ENCODE results near the gene PEX16.
"Not testable (repeated sequence)": the region's sequence is repeated elsewhere in the genome, so short reads cannot be mapped to it uniquely, and the experiment has no call there.

Gene PEX16

GRCh38 chr11:45905095-45905494 is 12.6 kb downstream of the PEX16 start:
- in situ Hi-C loops (cut with MboI; ENCODE audit: low pct_unique_long_range_greater_than_20kb, low sequenced_read_pairs, unreplicated experiment): no loop called here
- no peak for DNase-seq (ENCODE audit: low spot score)
- no peak for TF ChIP-seq CTCF (IDR thresholded peaks at IDR 0.05; ENCODE audit: extremely low read depth, insufficient read depth, missing control alignments)

GRCh38 chr11:45904309-45904915 is 13.3 kb downstream of the PEX16 start:
- in situ Hi-C loops (cut with MboI; ENCODE audit: low pct_unique_long_range_greater_than_20kb, low sequenced_read_pairs, unreplicated experiment): no loop called here
- DNase-seq (ENCODE audit: low spot score): no peak
- TF ChIP-seq CTCF (IDR thresholded peaks at IDR 0.05; ENCODE audit: extremely low read depth, insufficient read depth, missing control alignments): no peak

GRCh38 chr11:45902452-45903380 is 15.0 kb downstream of the PEX16 start:
- TF ChIP-seq CTCF (IDR thresholded peaks at IDR 0.05; ENCODE audit: extremely low read depth, insufficient read depth, missing control alignments): no peak
- in situ Hi-C loops (cut with MboI; ENCODE audit: low pct_unique_long_range_greater_than_20kb, low sequenced_read_pairs, unreplicated experiment): no loop called here

GRCh38 chr11:45901626-45902025 is 16.1 kb downstream of the PEX16 start:
- no peak for DNase-seq (ENCODE audit: low spot score)
- in situ Hi-C loops (cut with MboI; ENCODE audit: low pct_unique_long_range_greater_than_20kb, low sequenced_read_pairs, unreplicated experiment): no loop called here
- no peak for TF ChIP-seq CTCF (IDR thresholded peaks at IDR 0.05; ENCODE audit: extremely low read depth, insufficient read depth, missing control alignments)

More at GRCh38 chr11:45902452-45903380, 15.0 kb downstream of the PEX16 start:
- DNase-seq (ENCODE audit: low spot score): no peak

GRCh38 chr11:45900916-45901617 is 16.6 kb downstream of the PEX16 start:
- no peak for DNase-seq (ENCODE audit: low spot score)
- in situ Hi-C loops (cut with MboI; ENCODE audit: low pct_unique_long_range_greater_than_20kb, low sequenced_read_pairs, unreplicated experiment): no loop called here
- TF ChIP-seq CTCF (IDR thresholded peaks at IDR 0.05; ENCODE audit: extremely low read depth, insufficient read depth, missing control alignments): no peak

GRCh38 chr11:45900175-45900800 is 17.4 kb downstream of the PEX16 start:
- in situ Hi-C loops (cut with MboI; ENCODE audit: low pct_unique_long_range_greater_than_20kb, low sequenced_read_pairs, unreplicated experiment): not testable (repeated sequence)

More at GRCh38 chr11:45900175-45900800, 17.4 kb downstream of the PEX16 start:
- DNase-seq (ENCODE audit: low spot score): not testable (repeated sequence)

All from GM13977 (cell line).